ENCODE results near the gene SCIMP. TPM values are rescaled to one million over a fixed set of nuclear protein-coding genes. Genes with fewer than 3 reads are reported as not detected.

The SCIMP gene
- total and polyA plus RNA-seq, 9 of the 15 experiments (the other 6 are each of a cell fraction or from before 2014, with no cell fraction given) = 0.01 to 0.11 (median 0.04) TPM; not detected in 6

DNA sequence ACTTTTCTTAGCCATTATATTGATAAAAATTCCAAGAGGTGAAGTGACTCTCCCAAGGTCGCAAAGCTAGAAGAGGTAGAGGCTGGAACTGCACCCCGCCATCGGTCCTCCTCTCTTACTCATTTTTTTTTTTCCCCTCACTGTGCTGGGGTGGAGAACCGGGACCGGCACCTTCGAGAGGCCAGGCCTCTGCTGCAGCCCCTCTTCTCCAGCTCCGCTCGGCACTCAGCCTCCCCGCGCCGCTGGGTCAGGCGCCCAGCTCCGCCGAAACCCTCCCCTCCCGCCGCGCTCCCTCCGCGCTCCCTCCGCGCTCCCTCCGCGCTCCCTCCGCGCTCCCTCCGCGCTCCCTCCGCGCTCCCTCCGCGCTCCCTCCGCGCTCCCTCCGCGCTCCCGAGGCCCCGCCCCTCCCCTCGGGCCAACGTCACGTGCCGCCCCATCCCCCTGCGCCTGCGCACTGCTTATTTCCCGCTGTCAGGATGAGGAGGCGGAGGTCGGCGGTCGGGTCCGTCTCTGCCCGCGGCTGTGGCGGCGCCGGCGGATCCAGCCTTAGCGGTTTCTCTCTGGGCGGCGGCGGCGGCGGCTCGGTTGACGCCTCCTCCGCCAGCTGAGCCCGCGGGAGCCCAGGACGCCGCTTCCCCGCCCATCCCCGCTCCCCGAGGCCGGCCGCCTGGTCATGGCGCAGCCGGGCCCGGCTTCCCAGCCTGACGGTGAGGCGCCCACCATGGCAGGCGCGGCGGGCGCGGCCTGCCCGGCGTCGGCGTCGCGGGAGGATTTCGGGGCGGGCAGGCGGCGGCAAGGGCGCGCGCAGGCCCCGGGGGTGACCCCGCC is 47.4 kb upstream of the SCIMP start, which contains the start of gene RABEP1 (continued):
- TF ChIP-seq HEY1 (CRISPR knock-in tag; IDR thresholded peaks at IDR 0.05; ENCODE audit: borderline replicate concordance) = no peak
- TF ChIP-seq, protein P1, sequence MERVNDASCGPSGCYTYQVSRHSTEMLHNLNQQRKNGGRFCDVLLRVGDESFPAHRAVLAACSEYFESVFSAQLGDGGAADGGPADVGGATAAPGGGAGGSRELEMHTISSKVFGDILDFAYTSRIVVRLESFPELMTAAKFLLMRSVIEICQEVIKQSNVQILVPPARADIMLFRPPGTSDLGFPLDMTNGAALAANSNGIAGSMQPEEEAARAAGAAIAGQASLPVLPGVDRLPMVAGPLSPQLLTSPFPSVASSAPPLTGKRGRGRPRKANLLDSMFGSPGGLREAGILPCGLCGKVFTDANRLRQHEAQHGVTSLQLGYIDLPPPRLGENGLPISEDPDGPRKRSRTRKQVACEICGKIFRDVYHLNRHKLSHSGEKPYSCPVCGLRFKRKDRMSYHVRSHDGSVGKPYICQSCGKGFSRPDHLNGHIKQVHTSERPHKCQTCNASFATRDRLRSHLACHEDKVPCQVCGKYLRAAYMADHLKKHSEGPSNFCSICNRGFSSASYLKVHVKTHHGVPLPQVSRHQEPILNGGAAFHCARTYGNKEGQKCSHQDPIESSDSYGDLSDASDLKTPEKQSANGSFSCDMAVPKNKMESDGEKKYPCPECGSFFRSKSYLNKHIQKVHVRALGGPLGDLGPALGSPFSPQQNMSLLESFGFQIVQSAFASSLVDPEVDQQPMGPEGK (CRISPR knock-in tag; IDR thresholded peaks at IDR 0.05; ENCODE audit: borderline replicate concordance) = no peak
- TF ChIP-seq RBBP5 (IDR thresholded peaks at IDR 0.05; ENCODE audit: borderline replicate concordance, insufficient read depth, low read length, poor library complexity, severe bottlenecking) = peak; percentile 77
- 0 out of 2 replicates have a peak, but pooled peaks have one; percentile 32 for TF ChIP-seq CTBP1 (IDR thresholded peaks at IDR 0.05; ENCODE audit: borderline replicate concordance)
- TF ChIP-seq SIN3B (IDR thresholded peaks at IDR 0.05; ENCODE audit: low read depth) = peak; percentile 33; the same call in 1 of the 2 replicates
- TF ChIP-seq, protein P2, sequence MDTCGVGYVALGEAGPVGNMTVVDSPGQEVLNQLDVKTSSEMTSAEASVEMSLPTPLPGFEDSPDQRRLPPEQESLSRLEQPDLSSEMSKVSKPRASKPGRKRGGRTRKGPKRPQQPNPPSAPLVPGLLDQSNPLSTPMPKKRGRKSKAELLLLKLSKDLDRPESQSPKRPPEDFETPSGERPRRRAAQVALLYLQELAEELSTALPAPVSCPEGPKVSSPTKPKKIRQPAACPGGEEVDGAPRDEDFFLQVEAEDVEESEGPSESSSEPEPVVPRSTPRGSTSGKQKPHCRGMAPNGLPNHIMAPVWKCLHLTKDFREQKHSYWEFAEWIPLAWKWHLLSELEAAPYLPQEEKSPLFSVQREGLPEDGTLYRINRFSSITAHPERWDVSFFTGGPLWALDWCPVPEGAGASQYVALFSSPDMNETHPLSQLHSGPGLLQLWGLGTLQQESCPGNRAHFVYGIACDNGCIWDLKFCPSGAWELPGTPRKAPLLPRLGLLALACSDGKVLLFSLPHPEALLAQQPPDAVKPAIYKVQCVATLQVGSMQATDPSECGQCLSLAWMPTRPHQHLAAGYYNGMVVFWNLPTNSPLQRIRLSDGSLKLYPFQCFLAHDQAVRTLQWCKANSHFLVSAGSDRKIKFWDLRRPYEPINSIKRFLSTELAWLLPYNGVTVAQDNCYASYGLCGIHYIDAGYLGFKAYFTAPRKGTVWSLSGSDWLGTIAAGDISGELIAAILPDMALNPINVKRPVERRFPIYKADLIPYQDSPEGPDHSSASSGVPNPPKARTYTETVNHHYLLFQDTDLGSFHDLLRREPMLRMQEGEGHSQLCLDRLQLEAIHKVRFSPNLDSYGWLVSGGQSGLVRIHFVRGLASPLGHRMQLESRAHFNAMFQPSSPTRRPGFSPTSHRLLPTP (IDR thresholded peaks at IDR 0.05; ENCODE audit: borderline replicate concordance, extremely low read depth, insufficient read length) = no peak
- TF ChIP-seq, protein P3, sequence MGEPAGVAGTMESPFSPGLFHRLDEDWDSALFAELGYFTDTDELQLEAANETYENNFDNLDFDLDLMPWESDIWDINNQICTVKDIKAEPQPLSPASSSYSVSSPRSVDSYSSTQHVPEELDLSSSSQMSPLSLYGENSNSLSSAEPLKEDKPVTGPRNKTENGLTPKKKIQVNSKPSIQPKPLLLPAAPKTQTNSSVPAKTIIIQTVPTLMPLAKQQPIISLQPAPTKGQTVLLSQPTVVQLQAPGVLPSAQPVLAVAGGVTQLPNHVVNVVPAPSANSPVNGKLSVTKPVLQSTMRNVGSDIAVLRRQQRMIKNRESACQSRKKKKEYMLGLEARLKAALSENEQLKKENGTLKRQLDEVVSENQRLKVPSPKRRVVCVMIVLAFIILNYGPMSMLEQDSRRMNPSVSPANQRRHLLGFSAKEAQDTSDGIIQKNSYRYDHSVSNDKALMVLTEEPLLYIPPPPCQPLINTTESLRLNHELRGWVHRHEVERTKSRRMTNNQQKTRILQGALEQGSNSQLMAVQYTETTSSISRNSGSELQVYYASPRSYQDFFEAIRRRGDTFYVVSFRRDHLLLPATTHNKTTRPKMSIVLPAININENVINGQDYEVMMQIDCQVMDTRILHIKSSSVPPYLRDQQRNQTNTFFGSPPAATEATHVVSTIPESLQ (CRISPR knock-in tag; IDR thresholded peaks at IDR 0.05) = no peak
- TF ChIP-seq GMEB1 (CRISPR knock-in tag; IDR thresholded peaks at IDR 0.05) = no peak
- TF ChIP-seq ARID4B (CRISPR knock-in tag; IDR thresholded peaks at IDR 0.05) = peak; percentile 45; the same call in 1 of the 2 replicates
- peak; percentile 91 for TF ChIP-seq ZNF263 (CRISPR knock-in tag; IDR thresholded peaks at IDR 0.05; ENCODE audit: borderline replicate concordance)
- TF ChIP-seq RBM17 (IDR thresholded peaks at IDR 0.05; ENCODE audit: borderline replicate concordance, low read depth, low read length) = peak; percentile 90; the same call in 1 of the 2 replicates
